Tibial nerve (tissue), 4 donors: ENCODE measurements around the gene CHD6. TPM values are rescaled to one million over a fixed set of nuclear protein-coding genes. Genes with fewer than 3 reads are reported as not detected.

Experiments used
- DNase-seq, 2 donors: peaks; one replicate each; pipeline ENCODE4 v3.0.0-alpha.2; 2019; ENCODE audit warnings: low spot score in 2 of 2
- H3K27ac ChIP-seq, 4 donors: fragments of 200-600 bp; sonication (generic) in 3 of 4; one replicate each; pipeline ENCODE4 v1.5.1; 2017 to 2019; ENCODE audit warnings: mild to moderate bottlenecking in 1 of 4
- H3K27me3 ChIP-seq, 2 donors: fragments of 200-600 bp; sonication (generic) in 1 of 2; one replicate each; pipeline versions ENCODE4 v1.5.1 to v1.6.0; 2017 to 2019
- H3K36me3 ChIP-seq, 3 donors: fragments of 200-600 bp; sonication (generic); one replicate each; pipeline ENCODE4 v1.5.1; 2018 to 2019
- H3K4me1 ChIP-seq, 4 donors: fragments of 200-600 bp; sonication (generic) in 3 of 4; one replicate each; pipeline ENCODE4 v1.5.1; 2017 to 2019
- H3K4me3 ChIP-seq, 4 donors: fragments of 200-600 bp; sonication (generic) in 3 of 4; one replicate each; pipeline ENCODE4 v1.5.1; 2017 to 2019; ENCODE audit warnings: mild to moderate bottlenecking in 1 of 4, moderate library complexity in 1 of 4
- H3K9me3 ChIP-seq, 4 donors: fragments of 200-600 bp; sonication (generic) in 3 of 4; one replicate each; pipeline ENCODE4 v1.5.1; 2017 to 2019
- EP300 ChIP-seq, 2 donors: sonication (generic); formaldehyde crosslinking; IDR thresholded peaks; one replicate each; pipeline ENCODE4 v1.6.1; 2017; ENCODE audit warnings: antibody characterized with exemption in 2 of 2, mild to moderate bottlenecking in 1 of 2
- POLR2A ChIP-seq, 2 donors: fragments of 450-650 bp; IDR thresholded peaks; one replicate each; pipeline ENCODE4 v1.6.1; 2017; ENCODE audit warnings: antibody characterized with exemption in 2 of 2, mild to moderate bottlenecking in 2 of 2, moderate library complexity in 2 of 2
- WGBS, 2 donors: methylation state at CpG; one replicate each; pipeline ENCODE4 v1.1.5; 2018; 5-methylcytosine and 5-hydroxymethylcytosine counted together
- total RNA-seq, 4 donors: library from RNA; depleted of rRNA; stranded (reverse); fragments of >200 nt; gene quantifications; one replicate each; pipeline ENCODE4 v1.1.0, GENCODE V29; 2016
- TF ChIP-seq, protein P1 (sequence below), 5 experiments: fragments of 200-600 bp in 3 of 5; fragments of 450-650 bp in 2 of 5; sonication (generic) in 3 of 5; IDR thresholded peaks; one replicate each; pipeline ENCODE4 v1.5.1; 2016 to 2019; ENCODE audit warnings: antibody characterized with exemption in 5 of 5, mild to moderate bottlenecking in 3 of 5, moderate library complexity in 2 of 5

CHD6 gene
- total RNA-seq, 4 donors from 2014 or later: 52.0 to 58.2 (median 54.9) TPM

DNA sequence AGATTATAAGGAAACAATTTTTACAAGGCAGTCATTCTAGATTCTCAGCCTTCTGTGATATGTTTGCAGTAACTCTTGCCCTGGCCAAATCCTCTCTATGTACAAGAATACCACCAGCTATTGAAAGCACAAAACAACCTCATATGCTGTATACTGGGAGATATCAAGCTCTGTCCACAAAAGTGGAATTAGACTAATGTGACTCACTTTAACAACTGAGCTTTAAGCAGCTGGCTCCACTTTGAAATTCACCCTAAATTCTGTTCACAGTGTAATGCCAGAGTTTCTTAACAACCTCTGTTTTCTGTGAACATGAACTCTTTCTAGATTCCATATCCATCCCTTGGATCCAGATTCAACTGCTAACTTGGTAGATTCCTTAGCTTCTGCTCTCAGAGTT, 47.6 kb downstream of the CHD6 start:
- peaks cover 0 to 5% (median 2%) of the 10 kb centered on the region in 4 donors for H3K9me3 ChIP-seq
- no peak overlapping the region for H3K27ac ChIP-seq
- H3K4me1 ChIP-seq: peaks cover 0 to 67% (median 18%) of the 10 kb centered on the region in 4 donors
- DNase-seq: no peak
- no peaks in the 10 kb centered on the region for H3K36me3 ChIP-seq
- no peak for TF ChIP-seq EP300 (IDR thresholded peaks at IDR 0.05)
- TF ChIP-seq, protein P1, sequence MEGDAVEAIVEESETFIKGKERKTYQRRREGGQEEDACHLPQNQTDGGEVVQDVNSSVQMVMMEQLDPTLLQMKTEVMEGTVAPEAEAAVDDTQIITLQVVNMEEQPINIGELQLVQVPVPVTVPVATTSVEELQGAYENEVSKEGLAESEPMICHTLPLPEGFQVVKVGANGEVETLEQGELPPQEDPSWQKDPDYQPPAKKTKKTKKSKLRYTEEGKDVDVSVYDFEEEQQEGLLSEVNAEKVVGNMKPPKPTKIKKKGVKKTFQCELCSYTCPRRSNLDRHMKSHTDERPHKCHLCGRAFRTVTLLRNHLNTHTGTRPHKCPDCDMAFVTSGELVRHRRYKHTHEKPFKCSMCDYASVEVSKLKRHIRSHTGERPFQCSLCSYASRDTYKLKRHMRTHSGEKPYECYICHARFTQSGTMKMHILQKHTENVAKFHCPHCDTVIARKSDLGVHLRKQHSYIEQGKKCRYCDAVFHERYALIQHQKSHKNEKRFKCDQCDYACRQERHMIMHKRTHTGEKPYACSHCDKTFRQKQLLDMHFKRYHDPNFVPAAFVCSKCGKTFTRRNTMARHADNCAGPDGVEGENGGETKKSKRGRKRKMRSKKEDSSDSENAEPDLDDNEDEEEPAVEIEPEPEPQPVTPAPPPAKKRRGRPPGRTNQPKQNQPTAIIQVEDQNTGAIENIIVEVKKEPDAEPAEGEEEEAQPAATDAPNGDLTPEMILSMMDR (IDR thresholded peaks at IDR 0.05): no peak
- no peak for TF ChIP-seq POLR2A (IDR thresholded peaks at IDR 0.05)
- H3K4me3 ChIP-seq: no peak overlapping the region
- no peaks in the 10 kb centered on the region for H3K27me3 ChIP-seq

DNA sequence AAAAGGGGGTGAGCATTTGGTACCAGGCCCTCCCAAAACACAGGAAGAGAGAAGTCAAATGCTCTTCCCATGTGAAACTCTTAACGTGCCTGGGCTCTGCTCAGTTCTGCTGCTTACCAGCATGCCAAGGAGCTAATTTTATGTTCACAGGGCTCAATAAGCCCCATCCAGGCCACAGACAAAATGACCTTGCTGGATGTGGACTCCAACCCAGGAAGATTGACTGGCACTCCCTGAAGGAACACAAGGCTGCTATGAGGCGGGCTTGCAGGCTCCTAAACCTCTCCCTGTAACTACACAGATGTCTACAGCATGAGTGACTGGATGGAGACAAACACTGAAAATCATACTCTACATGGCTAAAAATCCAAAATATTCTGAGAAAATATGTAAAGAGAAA, 50.6 kb downstream of the CHD6 start:
- Histone ChIP-seq H3K4me1 (peaks cover 0 to 42% (median 10%) of the 10 kb centered on the region in 4 donors), H3K4me3 (no peak overlapping the region), H3K27ac (no peak overlapping the region), H3K27me3 (no peaks in the 10 kb centered on the region), H3K9me3 (no peaks in the 10 kb centered on the region), H3K36me3 (no peaks in the 10 kb centered on the region)
- no peak for DNase-seq
- 81 to 87% methylated on average over 2 of the region's 2 CpGs for WGBS, 2 donors
- TF ChIP-seq EP300 (IDR thresholded peaks at IDR 0.05) (no peak), POLR2A (IDR thresholded peaks at IDR 0.05) (no peak)
- TF ChIP-seq, protein P1 (IDR thresholded peaks at IDR 0.05): no peak

DNA sequence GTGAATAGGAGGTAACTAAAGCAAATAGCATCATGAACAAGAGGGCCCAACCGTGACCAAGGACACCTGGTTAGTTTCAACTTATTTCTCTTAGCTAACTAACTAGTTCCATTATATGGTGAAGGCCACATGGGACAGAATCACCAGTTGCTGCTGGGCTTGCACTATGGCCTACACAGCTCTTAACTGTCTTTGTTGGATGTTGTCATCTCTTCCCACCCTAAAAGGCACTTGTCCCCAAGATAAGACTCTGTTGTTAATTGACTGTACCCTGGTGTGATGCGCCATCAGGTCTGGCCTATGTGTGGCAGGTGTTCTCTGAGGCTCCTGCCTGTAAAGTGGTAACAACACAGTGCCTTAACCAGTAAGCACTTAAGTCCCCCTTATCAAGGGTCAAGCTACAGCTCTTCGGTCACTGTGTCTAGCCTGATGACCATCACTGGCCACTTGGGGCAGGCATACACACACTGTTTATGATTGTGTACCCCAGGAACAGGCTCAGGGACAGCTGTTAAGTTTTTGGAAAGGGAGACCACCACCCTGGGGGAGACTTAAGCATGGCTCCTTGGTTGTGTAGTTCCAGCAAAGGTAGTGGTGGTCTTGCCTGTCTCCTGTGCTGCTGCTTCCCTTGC, 51.2 kb downstream of the CHD6 start:
- Histone ChIP-seq H3K4me3 (no peak overlapping the region), H3K27ac (no peak overlapping the region), H3K36me3 (no peaks in the 10 kb centered on the region), H3K9me3 (no peaks in the 10 kb centered on the region), H3K4me1 (peaks cover 0 to 36% (median 8%) of the 10 kb centered on the region in 4 donors), H3K27me3 (no peaks in the 10 kb centered on the region)
- 95 to 98% methylated on average over 3 of the region's 3 CpGs for WGBS, 2 donors
- TF ChIP-seq, protein P1 (IDR thresholded peaks at IDR 0.05): no peak
- TF ChIP-seq EP300 (IDR thresholded peaks at IDR 0.05) (no peak), POLR2A (IDR thresholded peaks at IDR 0.05) (no peak)
- no peak for DNase-seq

DNA sequence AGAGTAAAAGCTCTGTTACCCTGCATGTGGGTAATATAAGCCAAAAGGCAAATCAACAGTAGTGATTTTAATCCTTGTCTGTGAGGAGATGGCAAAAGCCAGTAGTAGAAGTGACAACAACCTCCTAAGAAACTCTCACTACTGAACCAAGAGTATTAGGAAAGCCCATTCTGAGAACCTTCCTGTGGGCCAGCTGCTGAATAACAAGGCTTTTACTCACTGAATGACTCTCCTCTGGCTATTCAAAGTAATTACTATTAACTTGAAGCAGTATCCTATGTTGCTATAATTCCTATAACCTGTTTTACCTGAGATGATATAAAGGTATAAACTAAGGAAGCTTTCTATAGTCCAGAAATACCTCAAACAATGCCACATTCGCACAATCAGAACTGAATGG, 55.1 kb downstream of the CHD6 start:
- DNase-seq: no peak
- H3K9me3 ChIP-seq: no peaks in the 10 kb centered on the region
- H3K4me1 ChIP-seq: peaks cover 0 to 15% (median 3%) of the 10 kb centered on the region in 4 donors
- H3K27ac ChIP-seq: no peak overlapping the region
- TF ChIP-seq, protein P1 (IDR thresholded peaks at IDR 0.05): no peak
- no peaks in the 10 kb centered on the region for H3K27me3 ChIP-seq
- no peaks in the 10 kb centered on the region for H3K36me3 ChIP-seq
- no peak overlapping the region for H3K4me3 ChIP-seq
- 90 to 94% methylated on average over 1 of the region's 1 CpG for WGBS, 2 donors

DNA sequence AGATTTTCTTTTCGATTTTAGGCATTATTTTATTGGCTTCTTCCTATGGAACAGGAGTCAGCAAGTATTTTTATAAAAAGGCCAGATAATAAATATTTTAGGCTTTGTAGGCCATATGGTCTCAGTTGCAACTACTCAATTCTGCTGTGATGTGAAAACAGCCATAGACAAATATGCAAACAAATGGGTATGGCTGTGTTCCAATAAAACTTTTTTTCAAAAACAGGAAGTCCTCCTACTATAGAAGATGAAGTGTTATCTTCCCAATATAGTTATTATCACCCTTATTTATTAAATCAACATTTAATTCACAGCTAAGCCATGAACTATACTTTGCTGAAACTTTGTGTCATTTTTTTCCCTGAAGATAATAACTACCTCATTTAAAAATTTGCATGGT, 57.2 kb downstream of the CHD6 start:
- H3K27ac ChIP-seq: no peak overlapping the region
- 78 to 86% methylated on average over 1 of the region's 1 CpG for WGBS, 2 donors
- no peaks in the 10 kb centered on the region for H3K36me3 ChIP-seq
- peaks cover 0 to 23% (median 0%) of the 10 kb centered on the region in 4 donors for H3K4me1 ChIP-seq
- no peak for DNase-seq
- H3K9me3 ChIP-seq: no peaks in the 10 kb centered on the region
- TF ChIP-seq POLR2A (IDR thresholded peaks at IDR 0.05) (no peak), EP300 (IDR thresholded peaks at IDR 0.05) (no peak)
- TF ChIP-seq, protein P1 (IDR thresholded peaks at IDR 0.05): no peak
- no peak overlapping the region for H3K4me3 ChIP-seq
- no peaks in the 10 kb centered on the region for H3K27me3 ChIP-seq
